Stimulated activated CD8-positive, alpha-beta memory T cell treated with anti-CD3 and anti-CD28 coated beads, Interleukin-4, amount 100 ng/mL, for 48 hours (primary cell): ENCODE data around the gene TRIM2.
"Not testable (repeated sequence)": the region's sequence is repeated elsewhere in the genome, so short reads cannot be mapped to it uniquely, and the experiment has no call there.

Source experiments
- DNase-seq: peaks from one replicate; pipeline ENCODE4 v3.0.0-alpha.2; 2020

Gene TRIM2

DNA sequence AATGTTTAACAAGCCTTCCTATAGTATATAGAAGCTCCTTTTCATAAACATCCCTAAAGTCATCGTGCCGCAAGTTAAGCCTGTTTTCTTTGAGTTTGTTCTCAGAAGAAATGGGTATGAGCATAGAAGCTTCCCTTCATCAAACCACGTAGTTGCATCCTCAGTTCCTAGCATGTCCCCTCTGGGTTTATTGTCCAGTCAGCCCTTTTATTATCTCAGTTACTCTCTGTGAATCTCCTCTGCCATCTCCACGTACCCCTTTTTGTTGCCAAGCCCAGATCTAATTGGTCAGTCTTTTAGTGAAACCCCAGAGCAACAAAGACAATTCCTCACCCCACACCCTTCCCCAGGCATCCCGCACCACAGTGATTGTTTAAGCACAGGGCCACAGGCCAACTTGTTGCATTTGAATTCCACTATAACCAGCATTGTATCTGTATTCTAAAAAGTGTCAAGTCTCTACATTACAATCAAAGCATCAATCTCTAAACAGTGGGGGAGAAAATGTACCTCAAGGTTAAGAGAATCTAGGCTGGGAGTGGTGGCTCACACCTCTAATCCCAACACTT is 12.4 kb upstream of the TRIM2 start:
- no peak for DNase-seq

DNA sequence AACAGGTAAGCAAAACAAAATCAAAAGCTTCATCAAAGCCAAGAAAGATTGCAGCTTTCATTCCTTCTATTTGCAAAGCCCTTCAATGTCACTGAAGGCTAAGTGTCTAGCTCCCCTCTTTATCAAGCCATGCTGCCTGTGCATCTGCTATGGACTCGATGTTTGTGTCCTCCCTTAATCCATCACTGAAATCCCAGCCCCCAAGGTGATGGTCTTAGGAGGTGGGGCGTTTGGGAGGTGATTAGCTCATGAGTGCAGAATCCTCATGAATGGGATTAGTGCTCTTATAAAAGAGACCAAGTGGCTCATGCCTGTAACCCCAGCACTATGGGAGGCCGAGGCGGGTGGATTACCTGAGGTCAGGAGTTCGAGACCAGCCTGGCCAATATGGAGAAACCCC is 6.9 kb upstream of the TRIM2 start:
- DNase-seq, result no peak

DNA sequence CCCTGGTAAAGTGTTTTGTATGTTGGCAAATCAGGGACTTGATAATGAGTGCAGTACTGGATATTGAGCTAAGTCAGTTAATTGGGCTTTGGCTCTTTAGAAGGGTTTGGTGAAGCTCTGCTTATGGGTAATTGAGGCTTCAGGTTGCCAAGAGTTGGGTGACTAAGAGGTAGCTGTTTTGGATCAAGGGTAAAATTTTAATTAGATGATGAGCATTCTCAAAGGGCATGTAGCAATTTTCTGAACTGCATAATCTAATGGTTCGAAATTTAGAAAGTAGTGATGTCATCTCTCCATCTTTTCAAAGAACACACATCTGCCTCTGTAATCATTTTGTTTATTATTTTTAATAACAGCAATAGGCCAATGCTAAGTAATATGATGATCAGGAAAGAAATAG is 5.5 kb upstream of the TRIM2 start:
- DNase-seq, result no peak

GRCh38 chr4:153203746-153204145 is 497 bp upstream of the TRIM2 start:
- DNase-seq, result not testable (repeated sequence)

GRCh38 chr4:153204728-153205648 is 745 bp downstream of the TRIM2 start:
- peak; percentile 37 for DNase-seq

GRCh38 chr4:153205757-153206156 is 1.5 kb downstream of the TRIM2 start:
- DNase-seq, result peak; percentile 49

- DNase-seq, result no peak
Measured at GRCh38 chr4:153206534-153206933, 2.3 kb downstream of the TRIM2 start.

GRCh38 chr4:153207027-153207426 is 2.8 kb downstream of the TRIM2 start:
- DNase-seq, result peak; percentile 37

DNA sequence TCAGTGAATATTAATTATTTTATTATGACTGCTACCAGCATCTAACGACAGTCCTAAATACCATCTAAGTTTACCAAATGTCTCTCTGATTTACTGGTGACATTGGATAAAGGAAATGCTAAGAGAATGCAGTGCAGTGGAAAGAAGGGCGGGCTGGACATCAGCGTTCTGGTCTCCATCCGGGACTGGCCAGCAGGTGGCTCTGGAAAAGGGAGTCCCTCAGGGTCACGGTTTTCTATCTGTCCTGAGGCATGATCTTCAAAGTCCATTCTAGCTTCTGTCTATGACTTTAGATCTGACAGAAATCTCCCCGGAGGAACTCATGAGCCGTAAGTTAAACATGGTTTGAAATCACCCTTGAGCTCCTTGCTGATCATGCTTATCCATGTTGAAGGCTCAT is 3.3 kb downstream of the TRIM2 start:
- DNase-seq, result no peak

GRCh38 chr4:153209410-153209809 is 5.2 kb downstream of the TRIM2 start:
- no peak for DNase-seq

DNA sequence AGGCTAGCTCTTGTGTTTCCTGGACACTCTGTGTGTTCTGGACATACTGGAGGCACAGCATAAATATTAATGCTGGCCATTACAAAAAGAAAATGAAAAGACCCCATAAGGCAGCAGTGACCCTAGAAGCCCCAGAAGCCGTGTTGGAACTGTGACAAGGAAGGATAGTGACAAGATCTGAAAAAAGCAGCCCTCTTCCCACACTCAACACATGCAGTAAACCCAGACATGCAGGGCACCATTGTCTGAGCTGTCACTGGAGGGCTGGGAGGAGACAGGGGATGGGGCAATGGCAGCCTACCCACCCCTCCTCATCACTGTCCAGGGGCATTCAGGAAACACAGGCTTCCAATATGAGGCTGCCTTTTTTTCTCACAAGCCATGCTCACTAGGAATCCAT is 6.5 kb downstream of the TRIM2 start:
- no peak for DNase-seq

DNA sequence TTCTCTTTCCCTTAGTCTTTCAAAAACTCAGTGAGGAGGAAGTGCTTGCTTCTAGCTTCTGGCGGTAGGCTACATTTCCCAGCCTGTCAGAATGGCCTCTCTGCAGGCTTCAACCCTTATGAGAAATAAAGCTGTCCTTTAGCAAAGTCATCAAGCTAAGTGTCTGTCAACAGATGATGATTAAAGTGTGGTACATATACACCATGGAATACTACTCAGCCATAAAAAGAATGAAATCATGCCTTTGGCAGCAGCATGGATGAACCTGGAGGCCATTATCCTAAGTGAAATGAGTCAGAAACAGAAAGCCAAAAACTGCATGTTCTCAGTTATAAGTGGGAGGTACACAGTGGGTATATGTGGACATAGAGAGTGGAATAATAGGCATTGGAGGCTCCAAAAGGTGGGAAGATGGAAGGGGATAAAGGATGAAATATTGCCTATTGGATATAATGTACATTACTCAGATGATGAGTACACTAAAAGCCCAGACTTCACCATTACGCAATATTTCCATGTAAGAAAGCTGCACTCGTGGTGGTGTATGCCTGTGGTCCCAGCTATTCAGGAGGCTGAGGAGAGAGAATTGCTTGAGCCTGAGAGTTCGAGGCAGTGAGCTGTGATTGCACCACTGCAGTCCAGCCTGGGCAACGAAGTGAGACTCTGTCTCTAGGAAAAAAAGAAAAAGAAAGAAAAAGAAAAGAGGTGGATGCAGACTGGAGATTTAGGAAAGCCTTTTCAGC is 7.9 kb downstream of the TRIM2 start:
- DNase-seq, result no peak

DNA sequence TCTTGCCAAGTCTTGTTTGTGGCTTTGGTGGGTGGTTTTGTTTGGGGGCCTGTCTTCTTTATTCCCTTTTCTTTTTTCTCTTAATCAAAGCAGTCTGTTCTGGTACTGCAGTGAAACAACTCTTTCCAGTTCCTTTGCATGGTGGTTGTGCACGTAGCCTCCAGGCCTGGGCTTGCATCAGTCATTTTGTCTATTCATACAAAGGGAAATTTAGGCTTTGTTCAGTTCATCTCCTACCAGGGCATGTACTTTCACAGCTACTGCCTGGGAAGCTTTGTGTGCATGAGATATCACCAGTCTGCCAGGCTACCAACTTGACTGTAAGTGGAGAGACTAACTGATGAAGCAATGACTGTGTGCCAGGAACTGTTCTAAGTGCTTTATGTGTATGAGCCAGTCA is 8.5 kb downstream of the TRIM2 start:
- DNase-seq, result no peak

DNA sequence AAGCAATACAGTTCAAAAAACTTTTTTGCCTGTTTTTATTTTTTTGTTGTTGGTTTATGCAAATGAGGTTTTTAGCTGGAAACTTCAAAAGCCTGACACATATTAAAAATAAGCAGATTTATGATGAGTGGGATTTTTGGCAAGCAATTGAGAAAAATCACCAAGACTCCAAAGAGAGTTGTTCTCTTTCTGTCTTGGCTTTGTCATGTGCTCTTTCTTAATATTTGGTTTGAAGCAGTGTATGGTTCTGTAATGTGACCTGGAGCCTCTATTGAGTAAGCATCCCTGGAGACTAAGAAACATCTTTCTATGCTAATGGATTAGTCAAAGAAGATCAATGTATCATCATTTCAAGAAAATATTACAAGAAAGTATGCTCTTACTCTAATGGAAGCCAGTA is 11.7 kb downstream of the TRIM2 start:
- DNase-seq, result no peak

DNA sequence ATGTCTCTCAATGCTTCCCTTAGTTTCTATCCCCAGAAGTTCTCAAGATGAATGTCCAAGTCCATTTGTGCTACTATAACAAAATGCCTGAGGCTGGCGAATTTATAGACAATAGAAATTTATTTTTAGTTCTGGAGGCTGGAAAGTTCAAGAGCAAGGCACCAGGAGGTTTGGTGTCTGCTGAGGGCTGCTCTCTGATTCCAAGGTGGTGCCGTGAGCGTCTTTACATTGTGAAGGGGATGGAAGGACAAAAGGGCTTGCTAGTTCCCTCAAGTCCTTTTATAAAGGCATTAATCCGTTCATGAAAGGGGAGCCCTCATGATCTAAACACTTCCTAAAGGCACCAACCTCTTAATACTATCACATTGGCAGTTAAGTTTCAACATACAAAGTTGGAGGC is 12.3 kb downstream of the TRIM2 start:
- DNase-seq, result no peak

DNA sequence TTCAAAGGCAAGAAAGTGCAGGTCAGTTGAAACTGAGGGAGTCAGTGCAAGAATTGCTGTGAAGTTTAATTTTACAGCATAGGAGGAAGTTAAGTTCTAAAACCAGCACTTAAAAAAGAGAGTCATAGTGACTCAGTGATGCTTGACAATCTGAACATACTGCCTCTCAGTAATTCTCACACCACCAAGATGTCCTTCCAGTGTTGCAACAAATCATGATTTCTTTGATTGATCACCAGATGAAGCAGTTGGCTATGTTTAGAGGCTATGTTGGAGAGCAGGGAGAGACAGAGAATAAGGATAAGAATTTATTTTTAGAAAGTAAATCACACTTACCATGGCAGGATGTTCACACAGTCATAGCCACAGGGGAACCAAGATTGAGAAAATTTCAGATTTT is 13.2 kb downstream of the TRIM2 start:
- DNase-seq, result no peak

- no peak for DNase-seq
Measured at GRCh38 chr4:153218961-153219360, 14.7 kb downstream of the TRIM2 start.

DNA sequence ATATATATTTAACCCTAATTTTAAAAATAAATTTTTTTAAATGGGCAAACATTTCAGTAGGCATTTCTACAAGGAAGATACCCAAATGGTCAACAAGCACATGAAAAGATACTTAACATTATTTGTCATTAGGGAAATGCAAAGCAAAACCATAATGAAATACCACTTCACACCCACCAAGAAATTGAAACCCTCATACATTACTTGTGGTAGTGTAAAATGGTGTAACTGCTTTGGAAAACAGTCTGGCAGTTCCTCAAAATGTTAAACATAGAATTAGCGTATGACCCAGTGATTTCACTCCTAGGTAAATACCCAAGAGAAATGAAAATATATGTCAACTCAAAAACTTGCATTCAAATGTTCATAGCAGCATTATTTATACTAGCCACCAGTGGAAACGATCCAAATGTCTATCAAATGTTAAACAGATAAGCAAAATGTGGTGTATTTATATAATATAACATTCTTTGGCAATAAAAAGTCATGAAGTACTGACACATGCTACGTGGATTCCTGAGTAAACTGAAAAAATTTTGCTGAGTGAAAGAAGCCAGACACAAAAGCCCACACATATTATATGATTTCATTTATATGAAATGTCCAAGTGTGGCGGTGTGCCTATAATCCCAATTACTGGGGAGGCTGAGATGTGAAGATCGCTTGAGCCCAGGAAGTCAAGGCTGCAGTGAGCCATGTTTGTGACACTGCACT is 16.6 kb downstream of the TRIM2 start:
- DNase-seq, result no peak

- peak; percentile 38 for DNase-seq
Measured at GRCh38 chr4:153221783-153222706, 17.8 kb downstream of the TRIM2 start.

DNA sequence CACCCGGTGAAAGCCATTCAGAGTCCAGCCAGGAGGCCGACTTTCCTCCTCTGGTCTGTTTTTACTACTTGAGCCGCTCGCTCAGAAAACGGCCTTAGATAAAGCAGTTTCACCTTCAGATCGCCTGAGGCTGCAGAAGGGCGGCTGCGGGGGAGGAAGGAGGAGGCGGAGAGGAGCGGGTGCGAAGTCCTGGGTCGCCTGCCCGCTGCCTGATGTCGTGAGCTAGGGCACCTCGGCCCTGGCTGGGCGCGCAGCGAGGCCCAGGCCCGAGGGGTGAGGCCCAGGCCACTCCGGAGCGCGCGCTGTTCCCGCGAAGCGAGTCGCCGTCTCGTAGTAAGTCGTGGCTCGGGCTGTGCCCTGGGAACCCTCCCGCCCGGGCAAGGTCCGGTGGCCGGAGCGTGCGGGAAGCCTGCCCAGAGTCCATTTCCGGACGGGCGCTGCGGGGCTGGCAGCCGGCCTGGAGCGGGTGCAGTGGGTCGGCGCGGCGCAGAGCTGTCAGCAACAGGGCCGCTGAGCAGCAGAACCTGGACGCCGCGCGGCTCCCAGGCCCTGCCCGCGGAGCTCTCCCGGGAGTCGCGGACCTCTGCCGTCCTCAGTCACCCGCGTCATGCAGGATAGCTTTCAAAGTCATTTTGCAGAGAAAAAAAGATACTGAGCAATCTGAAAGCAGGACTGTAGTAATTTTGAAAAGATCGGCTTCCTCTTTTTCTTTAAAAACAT is 18.6 kb downstream of the TRIM2 start:
- DNase-seq, result peak; percentile 37

DNA sequence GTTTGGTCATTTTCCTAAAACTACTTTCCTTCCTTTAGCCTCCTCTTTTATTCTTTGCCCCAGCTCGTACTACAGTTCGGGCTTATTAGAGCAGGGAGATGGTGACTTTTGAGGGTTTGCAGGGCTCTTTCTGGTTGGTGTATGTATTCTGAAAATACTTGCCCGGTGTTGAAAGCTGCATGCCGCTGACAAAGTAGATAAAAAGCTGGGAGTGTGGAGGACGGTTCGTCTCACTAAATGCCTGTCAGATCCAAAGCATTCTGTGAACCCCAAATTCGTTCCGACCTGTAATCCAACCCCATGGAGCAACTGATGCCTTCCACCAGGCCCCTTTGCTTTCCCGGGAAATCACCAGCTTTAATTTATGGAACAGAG is 19.2 kb downstream of the TRIM2 start:
- no peak for DNase-seq
